DOHH2 (cell line): ENCODE data around the gene PCNX2.

Source experiments
- CTCF ChIP-seq: fragments of 200-600 bp; sonication (generic); IDR thresholded peaks from one replicate; pipeline ENCODE4 v1.5.1; 2014; ENCODE audit warnings: antibody characterized with exemption, mild to moderate bottlenecking, low read depth, low read length; ENCODE audit not compliant: poor library complexity, severe bottlenecking
- EZH2phosphoT487 ChIP-seq: fragments of 200-600 bp; sonication (generic); IDR thresholded peaks from 2 replicates; pipeline ENCODE4 v1.6.1; 2017; ENCODE audit warnings: borderline replicate concordance, mild to moderate bottlenecking, antibody characterized with exemption, low read length, moderate library complexity, mixed read lengths

DNA sequence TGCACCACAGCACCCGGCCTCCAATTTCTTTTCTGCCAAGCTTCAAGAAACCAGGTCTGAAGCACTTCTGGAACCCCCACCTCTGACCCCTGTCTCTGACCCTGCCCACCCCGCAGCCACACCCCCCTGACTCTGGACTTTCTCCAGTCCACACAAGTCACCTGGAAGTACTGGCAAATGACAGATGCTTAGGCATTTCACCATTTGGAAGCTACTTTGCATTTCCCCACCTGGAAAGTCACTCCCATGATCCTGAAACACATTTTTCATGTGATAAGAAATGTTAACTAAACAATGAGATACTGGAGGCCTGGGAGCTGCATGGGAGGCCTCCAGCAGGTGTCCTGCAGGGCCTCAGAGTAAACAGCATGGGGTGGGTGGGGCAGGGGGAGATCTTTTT, 299.4 kb downstream of the PCNX2 start:
- no peak for TF ChIP-seq CTCF
- no peak for TF ChIP-seq EZH2phosphoT487
